Type B pancreatic cell (in vitro differentiated cells): ENCODE results near the gene PLSCR5. TPM values are rescaled to one million over a fixed set of nuclear protein-coding genes. Genes with fewer than 3 reads are reported as not detected.

Experiments
- DNase-seq: peaks from one replicate; pipeline ENCODE4 v3.0.0; 2021; ENCODE audit warnings: mixed read lengths; ENCODE audit not compliant: unreplicated experiment; ENCODE audit errors: extremely low spot score
- H3K27ac Mint-ChIP-seq: 2 replicates; pipeline ENCODE4 v1.8.0; 2021; ENCODE audit warnings: mild to moderate bottlenecking, mixed read lengths
- H3K27me3 Mint-ChIP-seq: 2 replicates; pipeline ENCODE4 v1.8.0; 2021; ENCODE audit warnings: mixed read lengths
- H3K36me3 Mint-ChIP-seq: 2 replicates; pipeline ENCODE4 v1.8.0; 2021; ENCODE audit warnings: mixed read lengths
- H3K4me1 Mint-ChIP-seq: one replicate; pipeline ENCODE4 v1.8.0; 2021; ENCODE audit warnings: mixed read lengths; ENCODE audit not compliant: unreplicated experiment
- H3K4me3 Mint-ChIP-seq: 2 replicates; pipeline ENCODE4 v1.8.0; 2021; ENCODE audit warnings: mild to moderate bottlenecking, mixed read lengths
- H3K9me3 Mint-ChIP-seq: 2 replicates; pipeline ENCODE4 v1.8.0; 2021; ENCODE audit warnings: mixed read lengths
- total RNA-seq: library from RNA; stranded (reverse); gene quantifications from 2 replicates; pipeline ENCODE4 v1.2.1, GENCODE V29; 2021; ENCODE audit warnings: low replicate concordance
- TF ChIP-seq, protein P1 (sequence below): fragments of 200-600 bp; sonication (generic); conservative IDR thresholded peaks from 2 replicates; pipeline ENCODE4 v1.5.0; 2021; ENCODE audit warnings: antibody characterized with exemption, mild to moderate bottlenecking

Gene PLSCR5
- total RNA-seq, 1 donor from 2014 or later: not detected

DNA sequence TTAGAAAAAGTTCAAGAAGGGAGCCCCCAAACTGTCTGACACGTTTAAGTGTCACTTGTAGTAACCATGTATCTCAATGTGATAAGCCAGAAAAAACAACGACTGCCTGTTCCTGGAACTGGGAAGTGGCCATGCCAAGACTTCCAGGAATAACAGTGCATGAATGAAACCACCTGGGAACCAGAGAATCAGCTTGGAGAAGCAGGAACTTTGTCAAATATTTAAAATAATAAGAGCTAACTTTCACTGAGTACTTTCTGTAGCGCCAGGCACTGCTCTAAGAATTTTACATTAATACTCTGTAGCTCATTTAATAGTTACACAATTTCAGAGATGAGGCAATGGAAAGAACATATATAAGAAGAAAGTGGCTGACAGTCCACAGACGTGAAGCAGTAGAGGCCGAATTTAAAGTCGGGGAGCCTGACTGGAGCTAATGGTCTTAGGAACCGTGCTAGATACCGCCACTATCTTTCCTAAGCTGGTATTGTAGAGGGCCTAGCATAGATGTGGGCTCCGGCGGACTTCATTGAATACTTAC lies 61.6 kb downstream of the PLSCR5 start:
- peak overlapping the region; percentile 96 for H3K27ac Mint-ChIP-seq
- peaks cover 21% of the 10 kb centered on the region for H3K4me1 Mint-ChIP-seq
- no peaks in the 10 kb centered on the region for H3K9me3 Mint-ChIP-seq
- TF ChIP-seq, protein P1, sequence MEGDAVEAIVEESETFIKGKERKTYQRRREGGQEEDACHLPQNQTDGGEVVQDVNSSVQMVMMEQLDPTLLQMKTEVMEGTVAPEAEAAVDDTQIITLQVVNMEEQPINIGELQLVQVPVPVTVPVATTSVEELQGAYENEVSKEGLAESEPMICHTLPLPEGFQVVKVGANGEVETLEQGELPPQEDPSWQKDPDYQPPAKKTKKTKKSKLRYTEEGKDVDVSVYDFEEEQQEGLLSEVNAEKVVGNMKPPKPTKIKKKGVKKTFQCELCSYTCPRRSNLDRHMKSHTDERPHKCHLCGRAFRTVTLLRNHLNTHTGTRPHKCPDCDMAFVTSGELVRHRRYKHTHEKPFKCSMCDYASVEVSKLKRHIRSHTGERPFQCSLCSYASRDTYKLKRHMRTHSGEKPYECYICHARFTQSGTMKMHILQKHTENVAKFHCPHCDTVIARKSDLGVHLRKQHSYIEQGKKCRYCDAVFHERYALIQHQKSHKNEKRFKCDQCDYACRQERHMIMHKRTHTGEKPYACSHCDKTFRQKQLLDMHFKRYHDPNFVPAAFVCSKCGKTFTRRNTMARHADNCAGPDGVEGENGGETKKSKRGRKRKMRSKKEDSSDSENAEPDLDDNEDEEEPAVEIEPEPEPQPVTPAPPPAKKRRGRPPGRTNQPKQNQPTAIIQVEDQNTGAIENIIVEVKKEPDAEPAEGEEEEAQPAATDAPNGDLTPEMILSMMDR: no peak
- H3K36me3 Mint-ChIP-seq: peaks cover 11% of the 10 kb centered on the region
- no peak for DNase-seq
- H3K27me3 Mint-ChIP-seq: no peaks in the 10 kb centered on the region
- peak overlapping the region; percentile 94 for H3K4me3 Mint-ChIP-seq

- Mint-ChIP-seq H3K36me3 (peaks cover 11% of the 10 kb centered on the region), H3K27me3 (no peaks in the 10 kb centered on the region), H3K27ac (peak overlapping the region; percentile 96), H3K4me3 (peak overlapping the region; percentile 94), H3K9me3 (no peaks in the 10 kb centered on the region), H3K4me1 (peaks cover 21% of the 10 kb centered on the region)
- TF ChIP-seq, protein P1: no peak
- DNase-seq: no peak
Observed at GRCh38 chr3:146542978-146543377, 62.2 kb downstream of the PLSCR5 start.

- H3K4me3 Mint-ChIP-seq: peak overlapping the region; percentile 94
- peaks cover 15% of the 10 kb centered on the region for H3K36me3 Mint-ChIP-seq
- H3K4me1 Mint-ChIP-seq: peaks cover 24% of the 10 kb centered on the region
- TF ChIP-seq, protein P1: no peak
- H3K27ac Mint-ChIP-seq: peak overlapping the region; percentile 61
- no peak for DNase-seq
- H3K27me3 Mint-ChIP-seq: no peaks in the 10 kb centered on the region
- H3K9me3 Mint-ChIP-seq: no peaks in the 10 kb centered on the region
Observed at GRCh38 chr3:146542179-146542578, 63.0 kb downstream of the PLSCR5 start.

- DNase-seq: no peak
- H3K27me3 Mint-ChIP-seq: no peaks in the 10 kb centered on the region
- no peaks in the 10 kb centered on the region for H3K9me3 Mint-ChIP-seq
- TF ChIP-seq, protein P1: no peak
- H3K4me1 Mint-ChIP-seq: peaks cover 28% of the 10 kb centered on the region
- H3K36me3 Mint-ChIP-seq: peaks cover 18% of the 10 kb centered on the region
- no peak overlapping the region for H3K4me3 Mint-ChIP-seq
- no peak overlapping the region for H3K27ac Mint-ChIP-seq
Observed at GRCh38 chr3:146540978-146541377, 64.2 kb downstream of the PLSCR5 start.

DNA sequence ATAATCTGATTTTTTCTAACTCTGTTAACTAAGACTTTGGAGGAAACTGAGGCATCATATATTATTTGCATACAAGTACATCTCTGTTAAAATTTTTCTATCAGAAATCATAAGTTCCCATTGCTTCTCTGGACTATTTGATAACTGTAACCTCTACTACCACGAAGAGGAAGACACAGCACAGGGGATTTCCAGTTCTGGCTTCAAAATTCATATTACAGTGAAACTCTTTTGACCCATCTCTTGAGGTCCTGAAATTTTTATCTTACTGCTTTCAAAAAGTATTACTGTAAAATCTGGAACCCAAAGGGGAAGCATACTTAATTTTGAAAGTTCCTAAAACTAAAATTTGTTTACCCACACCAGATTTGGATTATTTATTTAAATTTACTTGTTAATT lies 64.9 kb downstream of the PLSCR5 start:
- no peak for DNase-seq
- H3K4me1 Mint-ChIP-seq: peaks cover 28% of the 10 kb centered on the region
- H3K27ac Mint-ChIP-seq: no peak overlapping the region
- TF ChIP-seq, protein P1: no peak
- peaks cover 18% of the 10 kb centered on the region for H3K36me3 Mint-ChIP-seq
- H3K27me3 Mint-ChIP-seq: no peaks in the 10 kb centered on the region
- H3K9me3 Mint-ChIP-seq: no peaks in the 10 kb centered on the region
- H3K4me3 Mint-ChIP-seq: no peak overlapping the region

DNA sequence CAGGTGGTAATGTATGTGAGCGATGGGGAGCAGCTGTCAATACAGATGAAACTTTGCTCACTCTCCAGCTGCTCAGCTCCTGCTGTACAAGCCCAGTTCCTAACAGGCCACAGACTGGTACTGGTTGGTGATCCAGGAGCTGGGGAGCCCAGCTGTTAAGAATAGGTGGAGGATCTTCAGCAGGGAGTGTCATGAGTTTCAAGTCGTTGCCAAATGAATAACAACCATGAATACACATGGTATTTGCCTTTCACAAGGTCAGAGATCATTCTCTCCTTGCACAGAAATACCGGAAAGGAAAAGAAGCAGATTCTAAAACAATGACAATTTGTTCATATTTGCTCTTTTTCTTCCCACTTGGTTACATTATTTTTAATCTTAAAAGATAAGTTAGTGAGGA lies 65.8 kb downstream of the PLSCR5 start:
- Mint-ChIP-seq H3K4me3 (peak overlapping the region; percentile 20), H3K27ac (peak overlapping the region; percentile 21), H3K4me1 (peaks cover 30% of the 10 kb centered on the region), H3K36me3 (peaks cover 24% of the 10 kb centered on the region), H3K9me3 (no peaks in the 10 kb centered on the region), H3K27me3 (no peaks in the 10 kb centered on the region)
- DNase-seq: no peak
- TF ChIP-seq, protein P1: no peak
